Keratinocyte (primary cell): ENCODE measurements around the gene ZFX.

Source experiments
- CTCF ChIP-seq, 3 experiments: IDR thresholded peaks in 1 of 3; conservative IDR thresholded peaks in 1 of 3; optimal IDR thresholded peaks in 1 of 3; 2 replicates in 2 of 3; 3 replicates in 1 of 3; pipeline versions ENCODE3 to v1.5.1; 2011; ENCODE audit warnings: low read length in 3 of 3, mild to moderate bottlenecking in 3 of 3, moderate library complexity in 2 of 3, control low read depth in 1 of 3, inconsistent platforms in 1 of 3; ENCODE audit not compliant: insufficient read depth in 2 of 3; ENCODE audit errors: extremely low read depth in 1 of 3
- EZH2 ChIP-seq: IDR thresholded peaks from one replicate; pipeline ENCODE4 v1.6.1; 2012; ENCODE audit warnings: inconsistent platforms, mild to moderate bottlenecking, low read length, moderate library complexity

- TF ChIP-seq CTCF (optimal IDR thresholded peaks at IDR 0.05 in 1 of 3, IDR thresholded peaks at IDR 0.05 in 1 of 3, conservative IDR thresholded peaks at IDR 0.05 in 1 of 3; ENCODE audit: extremely low read depth in 1 of 3, insufficient read depth in 2 of 3, low read length in 3 of 3) (no peak), EZH2 (no peak)
These were observed 103.5 kb downstream of the ZFX start for GRCh38 chrX:24253030-24253429.
